ENCODE data around the gene RARRES1. TPM values are rescaled to one million over a fixed set of nuclear protein-coding genes. Genes with fewer than 3 reads are reported as not detected.

The RARRES1 gene
- total RNA-seq, 1 experiment from 2014 or later, result 0.81 TPM

- Mint-ChIP-seq H3K4me1 (peaks cover 21 to 22% of the 10 kb centered on the region in 2 experiments), H3K27me3 (ENCODE audit: low read depth) (no peaks in the 10 kb centered on the region), H3K4me3 (no peak overlapping the region), H3K9me3 (no peaks in the 10 kb centered on the region), H3K36me3 (ENCODE audit: insufficient read depth in 1 of 3, low read depth in 3 of 3) (no peaks in the 10 kb centered on the region), H3K27ac (no peak overlapping the region)
- Histone ChIP-seq H2BK15ac (ENCODE audit: low read depth, low read length) (no peak overlapping the region), H4K8ac (replicated peaks; ENCODE audit: insufficient read length, low read depth, low read length) (no peak overlapping the region), H3K9me3 (ENCODE audit: control insufficient read depth, low read depth, low read length) (no peaks in the 10 kb centered on the region), H2AK5ac (ENCODE audit: insufficient read length, low read length) (no peak overlapping the region), H3K14ac (ENCODE audit: insufficient read depth, low read length) (no peak overlapping the region), H3K9ac (ENCODE audit: extremely low read depth, insufficient read length, low read length) (no peak overlapping the region), H2BK120ac (ENCODE audit: low read depth, low read length, poor library complexity, severe bottlenecking) (no peak overlapping the region), H2BK12ac (ENCODE audit: insufficient read length, low read depth, low read length) (no peak overlapping the region), H4K5ac (ENCODE audit: insufficient read length, low read depth, low read length) (no peak overlapping the region), H3K18ac (ENCODE audit: insufficient read length, low read depth, low read length) (no peak overlapping the region), H3T11ph (ENCODE audit: low read length) (no peak overlapping the region), H3K27me3 (ENCODE audit: insufficient read depth, low read length) (no peaks in the 10 kb centered on the region), H3K4me2 (ENCODE audit: insufficient read depth, insufficient read length, low read length) (no peak overlapping the region), H3K27ac (ENCODE audit: insufficient read length, low read depth, low read length) (no peak overlapping the region), H3K4me1 (ENCODE audit: insufficient read depth, low read length) (no peaks in the 10 kb centered on the region; the same call in 1 of the 2 replicates), H4K20me1 (ENCODE audit: control insufficient read depth, insufficient read depth, insufficient read length) (no peaks in the 10 kb centered on the region), H3K79me2 (ENCODE audit: insufficient read depth, low read length) (no peaks in the 10 kb centered on the region), H3K4ac (ENCODE audit: low read depth, low read length) (no peak overlapping the region), H2AFZ (ENCODE audit: low read length) (no peak overlapping the region), H4K91ac (ENCODE audit: insufficient read length, low read depth, low read length) (no peak overlapping the region), H2BK20ac (ENCODE audit: low read depth, low read length, poor library complexity, severe bottlenecking) (no peak overlapping the region), H3K56ac (ENCODE audit: insufficient read length, low read depth, low read length) (no peak overlapping the region), H3K79me1 (ENCODE audit: insufficient read depth, low read depth, low read length, poor library complexity, severe bottlenecking) (no peaks in the 10 kb centered on the region), H2BK5ac (ENCODE audit: insufficient read length, low read length) (no peak overlapping the region), H3K23me2 (ENCODE audit: insufficient read length, low read depth, low read length, poor library complexity, severe bottlenecking) (no peaks in the 10 kb centered on the region), H3K23ac (ENCODE audit: insufficient read length, low read depth, low read length) (no peak overlapping the region)
- DNase-seq, result no peak
- TF ChIP-seq, protein P1, sequence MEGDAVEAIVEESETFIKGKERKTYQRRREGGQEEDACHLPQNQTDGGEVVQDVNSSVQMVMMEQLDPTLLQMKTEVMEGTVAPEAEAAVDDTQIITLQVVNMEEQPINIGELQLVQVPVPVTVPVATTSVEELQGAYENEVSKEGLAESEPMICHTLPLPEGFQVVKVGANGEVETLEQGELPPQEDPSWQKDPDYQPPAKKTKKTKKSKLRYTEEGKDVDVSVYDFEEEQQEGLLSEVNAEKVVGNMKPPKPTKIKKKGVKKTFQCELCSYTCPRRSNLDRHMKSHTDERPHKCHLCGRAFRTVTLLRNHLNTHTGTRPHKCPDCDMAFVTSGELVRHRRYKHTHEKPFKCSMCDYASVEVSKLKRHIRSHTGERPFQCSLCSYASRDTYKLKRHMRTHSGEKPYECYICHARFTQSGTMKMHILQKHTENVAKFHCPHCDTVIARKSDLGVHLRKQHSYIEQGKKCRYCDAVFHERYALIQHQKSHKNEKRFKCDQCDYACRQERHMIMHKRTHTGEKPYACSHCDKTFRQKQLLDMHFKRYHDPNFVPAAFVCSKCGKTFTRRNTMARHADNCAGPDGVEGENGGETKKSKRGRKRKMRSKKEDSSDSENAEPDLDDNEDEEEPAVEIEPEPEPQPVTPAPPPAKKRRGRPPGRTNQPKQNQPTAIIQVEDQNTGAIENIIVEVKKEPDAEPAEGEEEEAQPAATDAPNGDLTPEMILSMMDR (conservative IDR thresholded peaks at IDR 0.05), result no peak
- no CpG with 5 or more reads among the region's 10 CpGs for WGBS (ENCODE audit: extremely low coverage, insufficient read length, low lambda C conversion rate)
These were observed 37.9 kb upstream of the RARRES1 start for GRCh38 chr3:158769952-158770740.

All from H9 (cell line).